HL-60 (cell line): ENCODE measurements around the gene UBE2J2.

Source experiments
- DNase-seq, 2 experiments: peaks; one replicate each; pipeline ENCODE4 v3.0.0-alpha.2; 2010 to 2020; ENCODE audit warnings: low read depth in 1 of 2, low spot score in 1 of 2
- H3K27ac ChIP-seq: fragments of 250-450 bp; sonication (Bioruptor Pico); replicated peaks from 2 replicates; pipeline ENCODE4 v1.5.1; 2020; ENCODE audit warnings: mild to moderate bottlenecking, moderate library complexity
- H3K27me3 ChIP-seq: fragments of 250-450 bp; sonication (Bioruptor Pico); 2 replicates; pipeline ENCODE4 v1.5.1; 2021; ENCODE audit warnings: mild to moderate bottlenecking, moderate library complexity; ENCODE audit not compliant: insufficient read depth, poor library complexity, severe bottlenecking
- H3K4me3 ChIP-seq: replicated peaks from 2 replicates; pipeline ENCODE4 v1.5.1; 2011; ENCODE audit warnings: mild to moderate bottlenecking, control low read depth, low read length; ENCODE audit not compliant: insufficient read depth
- GABPA ChIP-seq: IDR thresholded peaks from 2 replicates; pipeline ENCODE4 v1.6.1; 2012; ENCODE audit warnings: low read depth
- POLR2AphosphoS5 ChIP-seq: IDR thresholded peaks from 2 replicates; pipeline ENCODE4 v1.6.1; 2012; ENCODE audit warnings: low read depth
- SPI1 ChIP-seq: IDR thresholded peaks from 2 replicates; pipeline ENCODE4 v1.6.1; 2012; ENCODE audit warnings: low read depth, mild to moderate bottlenecking, borderline replicate concordance
- TF ChIP-seq, protein P1 (sequence below): IDR thresholded peaks from one replicate; pipeline ENCODE4 v1.5.1; 2011; ENCODE audit warnings: low read length, control low read depth, inconsistent platforms; ENCODE audit not compliant: insufficient read depth
- TF ChIP-seq, protein P2 (sequence below): IDR thresholded peaks from 2 replicates; pipeline ENCODE4 v1.6.1; 2012; ENCODE audit warnings: low read depth; ENCODE audit not compliant: insufficient replicate concordance

The UBE2J2 gene

DNA sequence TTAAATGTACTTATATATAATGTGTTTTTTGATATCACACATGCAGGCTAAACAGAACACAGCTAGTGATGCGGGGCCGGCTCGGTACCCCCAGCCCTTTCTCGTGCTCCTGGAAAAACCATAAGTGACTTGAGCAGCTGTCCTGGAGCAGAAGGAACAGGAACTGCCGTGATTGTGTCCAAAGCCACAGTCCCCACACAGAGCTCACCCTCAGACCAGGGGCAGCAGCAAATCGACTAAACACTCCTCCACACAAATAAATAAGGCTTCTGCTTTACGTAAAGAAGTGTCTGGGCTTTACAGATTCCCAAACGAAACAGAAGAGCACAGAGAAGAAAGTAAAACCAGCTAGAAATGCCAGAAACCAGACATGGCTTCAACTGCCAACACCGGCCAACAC lies 9.6 kb downstream of the UBE2J2 start:
- TF ChIP-seq SPI1 (no peak), POLR2AphosphoS5 (no peak), GABPA (no peak)
- TF ChIP-seq, protein P1, sequence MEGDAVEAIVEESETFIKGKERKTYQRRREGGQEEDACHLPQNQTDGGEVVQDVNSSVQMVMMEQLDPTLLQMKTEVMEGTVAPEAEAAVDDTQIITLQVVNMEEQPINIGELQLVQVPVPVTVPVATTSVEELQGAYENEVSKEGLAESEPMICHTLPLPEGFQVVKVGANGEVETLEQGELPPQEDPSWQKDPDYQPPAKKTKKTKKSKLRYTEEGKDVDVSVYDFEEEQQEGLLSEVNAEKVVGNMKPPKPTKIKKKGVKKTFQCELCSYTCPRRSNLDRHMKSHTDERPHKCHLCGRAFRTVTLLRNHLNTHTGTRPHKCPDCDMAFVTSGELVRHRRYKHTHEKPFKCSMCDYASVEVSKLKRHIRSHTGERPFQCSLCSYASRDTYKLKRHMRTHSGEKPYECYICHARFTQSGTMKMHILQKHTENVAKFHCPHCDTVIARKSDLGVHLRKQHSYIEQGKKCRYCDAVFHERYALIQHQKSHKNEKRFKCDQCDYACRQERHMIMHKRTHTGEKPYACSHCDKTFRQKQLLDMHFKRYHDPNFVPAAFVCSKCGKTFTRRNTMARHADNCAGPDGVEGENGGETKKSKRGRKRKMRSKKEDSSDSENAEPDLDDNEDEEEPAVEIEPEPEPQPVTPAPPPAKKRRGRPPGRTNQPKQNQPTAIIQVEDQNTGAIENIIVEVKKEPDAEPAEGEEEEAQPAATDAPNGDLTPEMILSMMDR: no peak
- TF ChIP-seq, protein P2, sequence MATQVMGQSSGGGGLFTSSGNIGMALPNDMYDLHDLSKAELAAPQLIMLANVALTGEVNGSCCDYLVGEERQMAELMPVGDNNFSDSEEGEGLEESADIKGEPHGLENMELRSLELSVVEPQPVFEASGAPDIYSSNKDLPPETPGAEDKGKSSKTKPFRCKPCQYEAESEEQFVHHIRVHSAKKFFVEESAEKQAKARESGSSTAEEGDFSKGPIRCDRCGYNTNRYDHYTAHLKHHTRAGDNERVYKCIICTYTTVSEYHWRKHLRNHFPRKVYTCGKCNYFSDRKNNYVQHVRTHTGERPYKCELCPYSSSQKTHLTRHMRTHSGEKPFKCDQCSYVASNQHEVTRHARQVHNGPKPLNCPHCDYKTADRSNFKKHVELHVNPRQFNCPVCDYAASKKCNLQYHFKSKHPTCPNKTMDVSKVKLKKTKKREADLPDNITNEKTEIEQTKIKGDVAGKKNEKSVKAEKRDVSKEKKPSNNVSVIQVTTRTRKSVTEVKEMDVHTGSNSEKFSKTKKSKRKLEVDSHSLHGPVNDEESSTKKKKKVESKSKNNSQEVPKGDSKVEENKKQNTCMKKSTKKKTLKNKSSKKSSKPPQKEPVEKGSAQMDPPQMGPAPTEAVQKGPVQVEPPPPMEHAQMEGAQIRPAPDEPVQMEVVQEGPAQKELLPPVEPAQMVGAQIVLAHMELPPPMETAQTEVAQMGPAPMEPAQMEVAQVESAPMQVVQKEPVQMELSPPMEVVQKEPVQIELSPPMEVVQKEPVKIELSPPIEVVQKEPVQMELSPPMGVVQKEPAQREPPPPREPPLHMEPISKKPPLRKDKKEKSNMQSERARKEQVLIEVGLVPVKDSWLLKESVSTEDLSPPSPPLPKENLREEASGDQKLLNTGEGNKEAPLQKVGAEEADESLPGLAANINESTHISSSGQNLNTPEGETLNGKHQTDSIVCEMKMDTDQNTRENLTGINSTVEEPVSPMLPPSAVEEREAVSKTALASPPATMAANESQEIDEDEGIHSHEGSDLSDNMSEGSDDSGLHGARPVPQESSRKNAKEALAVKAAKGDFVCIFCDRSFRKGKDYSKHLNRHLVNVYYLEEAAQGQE: no peak
- no peak for DNase-seq
- Histone ChIP-seq H3K27me3 (no peaks in the 10 kb centered on the region), H3K4me3 (no peak overlapping the region), H3K27ac (no peak overlapping the region)

DNA sequence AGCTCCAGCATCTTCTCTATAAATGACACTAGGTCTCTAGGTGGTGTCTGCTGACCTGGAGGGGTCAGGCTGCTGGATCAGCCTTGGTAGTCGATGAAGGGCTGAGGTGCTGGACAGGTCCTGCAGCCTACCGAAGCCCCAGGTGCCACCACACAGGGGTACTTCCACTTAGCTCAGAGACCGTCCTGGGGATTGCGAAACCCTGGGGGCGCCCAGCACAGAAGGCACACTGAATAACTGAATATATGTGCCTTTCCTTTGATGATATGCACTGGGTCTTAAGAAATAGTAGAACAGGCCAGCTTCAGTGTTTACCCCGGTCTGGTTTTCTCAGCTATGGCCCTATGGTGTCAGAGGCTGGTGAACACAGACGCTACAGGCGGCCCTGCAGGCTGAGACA lies 10.9 kb downstream of the UBE2J2 start:
- TF ChIP-seq POLR2AphosphoS5 (no peak), SPI1 (no peak), GABPA (no peak)
- TF ChIP-seq, protein P2: no peak
- TF ChIP-seq, protein P1: no peak
- Histone ChIP-seq H3K27me3 (no peaks in the 10 kb centered on the region), H3K27ac (no peak overlapping the region), H3K4me3 (no peak overlapping the region)
- DNase-seq: no peak

DNA sequence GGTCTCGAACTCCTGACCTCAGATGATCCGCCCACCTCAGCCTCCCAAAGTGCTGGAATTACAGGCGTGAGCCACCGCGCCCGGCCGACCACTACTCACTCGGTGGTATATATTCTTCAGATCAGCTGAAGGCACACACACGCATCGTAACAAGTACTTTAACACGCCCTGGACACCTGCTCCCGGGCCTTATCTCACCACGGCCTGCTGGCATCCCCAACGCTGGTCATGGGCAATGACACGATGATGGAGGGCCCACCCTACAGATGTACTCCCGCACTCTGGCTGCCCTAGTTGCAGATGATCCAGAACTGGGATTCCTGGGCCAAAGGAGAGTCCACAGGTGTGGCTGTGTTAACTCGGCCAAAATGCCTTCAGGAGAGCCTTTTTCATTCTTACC lies 11.6 kb downstream of the UBE2J2 start:
- DNase-seq: no peak
- TF ChIP-seq SPI1 (no peak), GABPA (no peak), POLR2AphosphoS5 (no peak)
- TF ChIP-seq, protein P1: no peak
- TF ChIP-seq, protein P2: no peak
- Histone ChIP-seq H3K4me3 (no peak overlapping the region), H3K27ac (no peak overlapping the region), H3K27me3 (no peaks in the 10 kb centered on the region)
